ENCODE data around the gene EML5.

GRCh38 chr14:88829685-88830302, 37.0 kb upstream of the EML5 start:
- no peak for TF ChIP-seq POLR2AphosphoS5 (IDR thresholded peaks at IDR 0.05; ENCODE audit: borderline replicate concordance, low read depth, low read length)
- no peak for TF ChIP-seq EZH2 (IDR thresholded peaks at IDR 0.05)
- TF ChIP-seq FOXP2 (optimal IDR thresholded peaks at IDR 0.05; ENCODE audit: control extremely low read depth, extremely low read length, insufficient read depth) = no peak
